Panc1 (cell line): Measurements from ENCODE around the gene SNRNP27. TPM values are rescaled to one million over a fixed set of nuclear protein-coding genes. Genes with fewer than 3 reads are reported as not detected.

Experiments
- ATAC-seq: fragments of 200-7000 bp; cut with Tn5 transposase; 2 replicates; pipeline ENCODE4 v1.9.1; 2020; ENCODE audit warnings: mild to moderate bottlenecking, moderate library complexity
- BruUV-seq: library from RNA; stranded (reverse); fragments of 400-500 nt; replicated peaks from 2 replicates; lab custom pipeline; 2021; lab: Mats Ljungman, UMichigan
- CTCF ChIA-PET: fragments of 300-600 bp; sonication (Branson Sonifier 250); formaldehyde crosslinking; loops from one replicate; lab custom pipeline; 2022; ENCODE audit warnings: antibody characterized with exemption; lab: Charles Lee
- POLR2A ChIA-PET: fragments of 300-600 bp; sonication (Branson Sonifier 250); formaldehyde crosslinking; loops from one replicate; lab custom pipeline; 2022; ENCODE audit warnings: antibody characterized with exemption; lab: Charles Lee
- DNase-seq: peaks from one replicate; pipeline ENCODE4 v3.0.0-alpha.2; 2010; ENCODE audit warnings: low read depth, low spot score
- H3K27ac ChIP-seq: 2 replicates; pipeline ENCODE4 v1.5.1; 2011; ENCODE audit warnings: mild to moderate bottlenecking, low read length, inconsistent platforms
- H3K27me3 ChIP-seq: fragments of 200-500 bp; sonication (Bioruptor generic); 2 replicates; pipeline ENCODE4 v1.6.0; 2014; ENCODE audit warnings: low read length, inconsistent platforms; ENCODE audit not compliant: control insufficient read depth, insufficient read depth
- H3K36me3 ChIP-seq: fragments of 200-500 bp; sonication (Bioruptor generic); 2 replicates; pipeline ENCODE4 v1.5.1; 2014; ENCODE audit warnings: inconsistent platforms, mild to moderate bottlenecking, low read length, moderate library complexity; ENCODE audit not compliant: control insufficient read depth, insufficient read depth
- H3K4me1 ChIP-seq: 2 replicates; pipeline ENCODE4 v1.5.1; 2011; ENCODE audit warnings: inconsistent platforms, mild to moderate bottlenecking, low read length, moderate library complexity; ENCODE audit not compliant: control insufficient read depth, insufficient read depth
- H3K4me3 ChIP-seq, 2 experiments: 2 replicates each; pipeline ENCODE4 v1.5.1; 2011 to 2012; ENCODE audit warnings: low read depth in 2 of 2, low read length in 2 of 2, mild to moderate bottlenecking in 2 of 2, inconsistent platforms in 1 of 2, moderate library complexity in 1 of 2
- H3K9me3 ChIP-seq: fragments of 200-500 bp; sonication (Bioruptor generic); 2 replicates; pipeline ENCODE4 v1.5.1; 2014; ENCODE audit warnings: low read depth, mild to moderate bottlenecking, inconsistent platforms, low read length, moderate library complexity; ENCODE audit not compliant: control insufficient read depth, insufficient read depth
- CTCF ChIP-seq: fragments of 450-650 bp; IDR thresholded peaks from 2 replicates; pipeline ENCODE4 v1.5.1; 2017; ENCODE audit warnings: mild to moderate bottlenecking
- POLR2AphosphoS5 ChIP-seq: IDR thresholded peaks from 2 replicates; pipeline ENCODE4 v1.6.1; 2012; ENCODE audit warnings: mild to moderate bottlenecking, low read depth, low read length, moderate library complexity
- REST ChIP-seq, 2 experiments: IDR thresholded peaks; 2 replicates each; pipeline ENCODE4 v1.6.1; 2011 to 2012; ENCODE audit warnings: low read depth in 2 of 2, control low read depth in 1 of 2, low read length in 1 of 2, mild to moderate bottlenecking in 1 of 2, moderate library complexity in 1 of 2; ENCODE audit not compliant: insufficient read depth in 1 of 2
- SIN3A ChIP-seq: IDR thresholded peaks from 2 replicates; pipeline ENCODE4 v1.6.1; 2012; ENCODE audit warnings: low read depth, mild to moderate bottlenecking, low read length, moderate library complexity, borderline replicate concordance; ENCODE audit not compliant: insufficient read depth
- TCF7L2 ChIP-seq: IDR thresholded peaks from 2 replicates; pipeline ENCODE4 v1.6.1; 2011; ENCODE audit warnings: mild to moderate bottlenecking, low read depth, low read length, inconsistent platforms
- in situ Hi-C: cut with HindIII; loops from 2 replicates; pipeline ENCODE4 v1.10.0; 2016; ENCODE audit warnings: low sequenced_read_pairs, low pct_unique_long_range_greater_than_20kb
- intact Hi-C: fragments of 100-400 bp; cut with micrococcal nuclease; formaldehyde crosslinking; loops from one replicate; pipeline ENCODE4 v1.10.0; 2022; ENCODE audit not compliant: unreplicated experiment
- total RNA-seq: library from RNA; stranded (reverse); gene quantifications from one replicate; pipeline ENCODE4 v1.2.1, GENCODE V29; 2021; ENCODE audit not compliant: unreplicated experiment

Gene SNRNP27
- total RNA-seq, 1 experiment from 2014 or later, result 39.7 TPM

DNA sequence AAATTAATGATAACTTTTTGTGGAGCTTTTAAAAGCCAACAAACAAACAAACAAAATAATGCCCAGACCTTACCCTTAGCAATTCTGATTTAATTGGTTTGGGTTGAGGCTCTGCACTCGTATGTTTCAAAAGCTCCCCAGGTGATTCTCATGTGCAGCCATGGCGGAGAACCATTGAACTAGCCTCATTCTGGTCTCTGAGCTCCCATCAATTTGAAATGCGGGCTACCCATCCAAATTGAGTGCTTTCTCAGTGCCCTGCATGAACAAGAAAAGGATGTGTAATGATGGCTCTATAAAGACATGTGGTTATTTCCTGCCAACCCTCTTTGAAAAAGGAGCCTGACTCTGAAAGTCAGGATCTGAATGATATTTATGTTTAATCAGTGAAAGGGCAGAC, 29.4 kb downstream of the SNRNP27 start:
- Histone ChIP-seq H3K9me3 (no peaks in the 10 kb centered on the region), H3K27me3 (no peaks in the 10 kb centered on the region), H3K4me3 (no peak overlapping the region), H3K27ac (no peak overlapping the region), H3K36me3 (no peaks in the 10 kb centered on the region), H3K4me1 (0 out of 2 replicates have a peak, but pooled peaks cover 3% of the 10 kb centered on the region)
- intact Hi-C loops, result no loop called here
- ATAC-seq (no peak), DNase-seq (no peak)
- ChIA-PET CTCF (interaction anchor here (0.7 kb wide), 1 partner anchor 167 kb away, joined by 3 read pairs; no protein-coding TSS in a partner anchor), POLR2A (interaction anchor here (0.7 kb wide), 1 partner anchor 72 kb away, joined by 3 read pairs; no protein-coding TSS in a partner anchor)
- in situ Hi-C loops, result no loop called here
- BruUV-seq, result no TSS peak
- TF ChIP-seq POLR2AphosphoS5, result no peak
- no peak for TF ChIP-seq SIN3A

DNA sequence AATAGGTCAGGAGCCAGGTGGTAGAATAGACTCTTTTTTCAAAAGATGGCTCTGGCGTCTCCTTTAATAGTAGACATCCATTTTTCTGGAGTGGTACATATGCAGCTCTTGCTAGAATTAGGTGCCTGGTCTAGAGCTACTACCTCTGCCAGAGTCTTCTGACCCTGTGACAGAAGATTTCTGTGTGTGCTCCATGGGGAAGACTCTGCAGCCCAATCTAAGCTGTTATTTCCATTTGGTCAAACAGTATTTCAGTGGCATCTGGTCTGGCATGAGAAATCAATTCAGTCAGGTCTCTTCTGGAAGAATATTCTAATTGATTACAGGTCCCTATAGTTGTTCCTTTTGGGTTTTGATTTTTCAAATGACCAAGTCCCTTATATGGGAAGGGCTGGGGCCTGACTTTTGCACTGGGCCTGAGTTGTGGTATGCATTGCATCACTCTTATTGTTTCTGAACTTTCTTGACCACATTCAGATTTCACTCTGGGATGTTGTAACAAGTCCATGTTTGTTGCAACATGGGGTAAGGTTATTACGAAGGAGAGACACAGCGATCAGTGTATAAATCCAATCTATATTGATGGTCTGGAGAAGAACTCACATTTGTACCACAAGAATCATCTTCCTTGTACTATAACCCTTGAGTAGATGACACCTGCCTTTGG, 33.2 kb downstream of the SNRNP27 start:
- no peak overlapping the region for H3K27ac ChIP-seq
- TF ChIP-seq TCF7L2 (no peak), POLR2AphosphoS5 (no peak), SIN3A (no peak), CTCF (no peak), REST (IDR thresholded peaks at IDR 0.05; ENCODE audit: insufficient read depth in 1 of 2, low read depth in 2 of 2, low read length in 1 of 2) (no peak)
- DNase-seq (no peak), ATAC-seq (no peak)
- in situ Hi-C loops (no loop called here), intact Hi-C loops (no loop called here)
- no TSS peak for BruUV-seq
- no peaks in the 10 kb centered on the region for H3K27me3 ChIP-seq
- H3K36me3 ChIP-seq, result no peaks in the 10 kb centered on the region
- H3K9me3 ChIP-seq, result no peaks in the 10 kb centered on the region
- no peaks in the 10 kb centered on the region for H3K4me1 ChIP-seq
- ChIA-PET POLR2A (no interaction called here), CTCF (no interaction called here)
- no peak overlapping the region for H3K4me3 ChIP-seq
